Karpas-422 (cell line): ENCODE measurements around the gene TXN. TPM values are rescaled to one million over a fixed set of nuclear protein-coding genes. Genes with fewer than 3 reads are reported as not detected.

Experiments
- DNase-seq: peaks from one replicate; pipeline ENCODE4 v3.0.0-alpha.2; 2015
- H2AFZ ChIP-seq: fragments of 200-600 bp; sonication (generic); 2 replicates; pipeline ENCODE4 v1.6.1; 2014; ENCODE audit warnings: antibody characterized with exemption, low read length, mixed read lengths
- H3K27ac ChIP-seq: fragments of 200-600 bp; sonication (generic); 2 replicates; pipeline ENCODE4 v1.5.1; 2014; ENCODE audit warnings: mild to moderate bottlenecking, low read length, moderate library complexity
- H3K27me3 ChIP-seq: fragments of 200-600 bp; sonication (generic); 2 replicates; pipeline ENCODE4 v1.6.1; 2014; ENCODE audit warnings: low read length, mixed read lengths
- H3K36me3 ChIP-seq: fragments of 200-600 bp; sonication (generic); 2 replicates; pipeline ENCODE4 v1.6.1; 2014; ENCODE audit warnings: low read length, mixed read lengths; ENCODE audit not compliant: insufficient read depth
- H3K4me1 ChIP-seq: fragments of 200-600 bp; sonication (generic); 2 replicates; pipeline ENCODE4 v1.6.1; 2014; ENCODE audit warnings: mild to moderate bottlenecking, low read length, mixed read lengths
- H3K4me2 ChIP-seq: fragments of 200-600 bp; sonication (generic); 2 replicates; pipeline ENCODE4 v1.6.1; 2014; ENCODE audit warnings: low read length, low read depth, mild to moderate bottlenecking; ENCODE audit not compliant: poor library complexity, severe bottlenecking
- H3K4me3 ChIP-seq: fragments of 200-600 bp; sonication (generic); 2 replicates; pipeline ENCODE4 v1.5.1; 2014; ENCODE audit warnings: mild to moderate bottlenecking, antibody characterized with exemption, low read length, mixed read lengths
- H3K79me2 ChIP-seq: fragments of 200-600 bp; sonication (generic); 2 replicates; pipeline ENCODE4 v1.6.1; 2014; ENCODE audit warnings: mild to moderate bottlenecking, low read length, mixed read lengths
- H3K9ac ChIP-seq: fragments of 200-600 bp; sonication (generic); 2 replicates; pipeline ENCODE4 v1.6.0; 2014; ENCODE audit warnings: low read length
- H3K9me2 ChIP-seq: fragments of 200-600 bp; sonication (generic), shearing (Covaris generic); replicated peaks from 2 replicates; pipeline ENCODE4 v1.6.0; 2014; ENCODE audit warnings: mild to moderate bottlenecking, low read length, moderate library complexity; ENCODE audit not compliant: insufficient read depth
- H3K9me3 ChIP-seq: fragments of 300-700, 200-600 bp; sonication (generic); 2 replicates; pipeline ENCODE4 v1.6.1; 2014; ENCODE audit warnings: low read length, mixed read lengths
- H4K20me1 ChIP-seq: fragments of 200-600 bp; sonication (generic); 2 replicates; pipeline ENCODE4 v1.6.1; 2014; ENCODE audit warnings: mild to moderate bottlenecking, antibody characterized with exemption, low read length, low read depth; ENCODE audit not compliant: insufficient read depth
- total RNA-seq: library from RNA; depleted of rRNA; stranded (reverse); fragments of >200 nt; shearing (Covaris generic); gene quantifications from 2 replicates; pipeline ENCODE4 v1.2.3, GENCODE V29; 2014; ENCODE audit warnings: low replicate concordance; rRNA removed

Gene TXN
- 155 and 292 TPM in 2 replicates for total RNA-seq

DNA sequence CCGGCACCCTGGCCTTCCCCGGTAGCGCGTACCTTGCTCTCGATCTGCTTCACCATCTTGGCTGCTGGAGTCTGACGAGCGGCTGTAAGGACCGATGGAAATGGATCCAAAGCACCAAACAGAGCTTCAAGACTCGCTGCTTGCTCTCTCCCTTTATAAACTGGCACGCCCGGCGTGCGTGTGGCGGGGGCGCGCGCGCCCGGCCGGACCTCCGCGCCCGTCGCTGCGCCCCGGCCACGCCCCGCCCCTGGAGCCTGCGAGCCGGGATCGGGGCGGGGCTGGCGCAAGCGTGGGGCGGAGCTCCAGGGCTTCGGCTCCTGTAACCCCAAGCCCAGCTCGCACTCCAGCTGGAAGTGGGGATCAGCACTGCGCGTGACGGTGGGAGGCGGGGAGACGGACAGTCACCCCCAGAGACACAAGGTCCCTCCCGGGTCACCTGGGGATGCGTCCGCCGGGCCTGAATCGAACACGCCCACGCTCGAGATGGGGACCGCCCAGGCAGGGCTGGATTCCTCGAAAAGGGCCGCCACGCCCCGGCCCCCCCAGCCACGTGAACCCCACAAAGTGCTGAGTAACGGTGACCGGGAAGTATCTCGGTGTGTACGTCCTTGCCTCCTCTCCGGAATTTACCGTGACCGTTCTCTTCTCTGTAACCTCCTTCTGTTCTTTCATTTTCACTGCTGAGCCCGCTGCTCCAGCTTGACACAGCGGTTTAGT, at the start of gene TXN:
TXN (minus strand) TSS at position 128 of the 717 bp plus-strand sequence; CDS start at position 56, 72 bp downstream.
- Histone ChIP-seq H3K9ac (peak within 1 kb of the TSS; percentile 96), H4K20me1 (peaks cover 37% of the 10 kb centered on the region), H3K4me1 (peaks cover 27% of the 10 kb centered on the region), H3K9me3 (no peaks in the 10 kb centered on the region), H3K27me3 (no peaks in the 10 kb centered on the region), H3K27ac (peak within 1 kb of the TSS; percentile 61), H3K9me2 (no peaks in the 10 kb centered on the region), H3K79me2 (peaks cover 48% of the 10 kb centered on the region), H3K4me3 (peak within 1 kb of the TSS; percentile 97), H2AFZ (peak within 1 kb of the TSS; percentile 85), H3K4me2 (peak within 1 kb of the TSS; percentile 74), H3K36me3 (peaks cover 10% of the 10 kb centered on the region; the same call in 1 of the 2 replicates)
- peak; percentile 96 for DNase-seq

DNA sequence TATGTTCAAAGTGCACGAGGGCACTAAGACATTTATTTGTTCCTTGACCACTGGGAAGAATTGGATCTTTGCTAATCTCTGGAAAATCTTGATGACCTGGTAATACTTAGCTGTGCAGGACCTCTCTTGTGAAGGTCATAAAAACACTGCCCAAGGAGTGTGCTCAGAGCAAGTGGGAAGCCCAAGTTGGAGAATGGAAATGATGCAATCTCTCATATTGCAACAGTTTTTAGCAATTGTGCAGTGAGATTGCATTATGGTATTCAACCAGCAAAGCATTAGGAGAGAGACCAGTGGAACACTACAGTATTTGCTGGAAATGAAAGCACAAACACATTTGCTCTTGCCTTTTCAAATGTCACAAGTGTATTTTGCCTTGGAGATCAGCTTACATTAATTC, 46.8 kb upstream of the TXN start:
- Histone ChIP-seq H3K4me1 (no peaks in the 10 kb centered on the region), H3K27ac (no peak overlapping the region), H3K4me3 (no peak overlapping the region), H4K20me1 (no peaks in the 10 kb centered on the region), H3K27me3 (no peaks in the 10 kb centered on the region), H3K4me2 (no peak overlapping the region), H3K9ac (no peak overlapping the region), H3K9me3 (no peaks in the 10 kb centered on the region), H3K36me3 (no peaks in the 10 kb centered on the region), H3K9me2 (no peaks in the 10 kb centered on the region), H2AFZ (no peak overlapping the region), H3K79me2 (no peaks in the 10 kb centered on the region)
- DNase-seq = no peak

DNA sequence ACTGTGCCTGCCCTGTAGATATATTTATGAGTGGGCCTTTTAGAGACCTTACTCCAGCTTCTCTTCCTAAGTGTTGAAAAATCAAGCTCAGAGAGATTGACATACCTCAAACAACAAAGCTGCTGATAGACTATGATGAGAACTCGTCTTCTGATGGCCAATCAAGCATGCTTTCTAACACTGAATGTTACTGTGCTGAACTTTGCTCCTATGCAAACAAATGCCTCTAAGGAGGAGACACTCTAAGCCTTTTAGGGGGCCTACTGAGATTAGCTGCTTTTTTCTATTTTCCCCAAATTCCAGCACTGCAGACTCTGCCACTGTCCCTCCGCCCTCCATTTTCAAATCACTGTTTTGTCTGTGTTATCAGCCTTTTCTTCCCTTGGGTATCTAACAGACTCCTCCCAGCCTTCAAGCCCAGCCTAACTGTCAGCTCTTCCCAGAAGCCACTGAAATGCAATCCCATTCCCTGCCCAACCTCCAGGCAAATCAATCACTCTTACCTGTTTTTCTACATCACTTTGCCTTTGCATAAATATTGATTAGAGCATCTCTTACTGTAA, 41.8 kb upstream of the TXN start:
- no peak for DNase-seq
- Histone ChIP-seq H3K4me2 (no peak overlapping the region), H3K79me2 (no peaks in the 10 kb centered on the region), H3K27ac (no peak overlapping the region), H3K9me2 (no peaks in the 10 kb centered on the region), H3K9me3 (no peaks in the 10 kb centered on the region), H3K9ac (no peak overlapping the region), H3K36me3 (no peaks in the 10 kb centered on the region), H4K20me1 (no peaks in the 10 kb centered on the region), H3K4me1 (no peaks in the 10 kb centered on the region), H3K4me3 (no peak overlapping the region), H2AFZ (no peak overlapping the region), H3K27me3 (no peaks in the 10 kb centered on the region)

DNA sequence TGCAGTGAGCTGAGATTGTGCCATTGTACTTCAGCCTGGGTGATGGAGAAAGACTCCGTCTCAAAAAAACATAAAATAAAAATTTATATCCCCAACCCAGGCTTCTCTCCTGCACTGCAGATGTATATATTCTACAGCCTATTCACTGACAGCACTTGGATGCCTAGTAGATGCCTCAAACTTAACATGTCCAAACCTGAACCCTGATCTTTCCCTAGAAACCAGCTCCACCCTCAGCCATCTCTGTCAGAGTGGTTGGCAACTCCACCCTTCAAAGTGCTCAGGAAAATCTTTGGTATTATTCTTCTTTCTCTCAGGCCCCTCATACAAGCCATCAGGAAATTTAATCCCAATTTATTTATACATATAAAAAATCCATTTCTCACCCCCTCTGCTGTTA, 36.9 kb upstream of the TXN start:
- Histone ChIP-seq H3K79me2 (no peaks in the 10 kb centered on the region), H3K9me3 (no peaks in the 10 kb centered on the region), H3K4me3 (no peak overlapping the region), H2AFZ (no peak overlapping the region), H3K4me1 (no peaks in the 10 kb centered on the region), H3K27ac (no peak overlapping the region), H3K36me3 (no peaks in the 10 kb centered on the region), H4K20me1 (no peaks in the 10 kb centered on the region), H3K9me2 (no peaks in the 10 kb centered on the region), H3K27me3 (no peaks in the 10 kb centered on the region), H3K4me2 (no peak overlapping the region), H3K9ac (no peak overlapping the region)
- no peak for DNase-seq

- Histone ChIP-seq H3K36me3 (no peaks in the 10 kb centered on the region), H3K9me3 (no peaks in the 10 kb centered on the region), H3K4me1 (no peaks in the 10 kb centered on the region), H4K20me1 (no peaks in the 10 kb centered on the region), H3K27ac (no peak overlapping the region), H3K4me2 (no peak overlapping the region), H3K27me3 (no peaks in the 10 kb centered on the region), H3K79me2 (no peaks in the 10 kb centered on the region), H2AFZ (no peak overlapping the region), H3K9me2 (no peaks in the 10 kb centered on the region), H3K4me3 (no peak overlapping the region), H3K9ac (no peak overlapping the region)
- DNase-seq = no peak
Measured at GRCh38 chr9:110291921-110292557, 35.7 kb upstream of the TXN start.

- Histone ChIP-seq H3K36me3 (no peaks in the 10 kb centered on the region), H3K27me3 (no peaks in the 10 kb centered on the region), H3K9me2 (no peaks in the 10 kb centered on the region), H3K4me3 (no peak overlapping the region), H3K27ac (no peak overlapping the region), H2AFZ (no peak overlapping the region), H3K79me2 (no peaks in the 10 kb centered on the region), H3K9me3 (no peaks in the 10 kb centered on the region), H3K4me2 (no peak overlapping the region), H4K20me1 (no peaks in the 10 kb centered on the region), H3K9ac (no peak overlapping the region), H3K4me1 (no peaks in the 10 kb centered on the region)
- no peak for DNase-seq
Measured at GRCh38 chr9:110290001-110290400, 33.7 kb upstream of the TXN start.

DNA sequence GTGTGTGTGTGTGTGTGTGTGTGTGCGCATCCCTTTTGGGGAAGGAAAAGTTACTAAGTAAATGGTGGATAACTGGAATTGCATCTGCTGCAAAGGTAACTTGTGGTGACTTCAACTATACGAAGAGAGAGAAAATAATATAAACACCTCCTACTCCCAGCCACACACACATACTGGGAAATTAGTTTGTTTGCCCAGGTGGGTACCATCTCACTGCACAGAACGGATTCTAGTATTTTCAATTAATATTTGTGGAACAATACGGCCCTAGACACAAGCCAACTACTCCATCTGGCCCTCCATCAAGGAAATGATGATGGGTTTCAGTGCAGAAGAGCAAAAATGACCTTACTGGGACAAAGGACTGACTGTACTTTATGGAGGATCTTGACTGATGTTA, 32.2 kb upstream of the TXN start:
- Histone ChIP-seq H3K4me1 (no peaks in the 10 kb centered on the region), H3K4me3 (no peak overlapping the region), H2AFZ (no peak overlapping the region), H3K36me3 (no peaks in the 10 kb centered on the region), H3K4me2 (no peak overlapping the region), H3K9me3 (no peaks in the 10 kb centered on the region), H3K9ac (no peak overlapping the region), H4K20me1 (no peaks in the 10 kb centered on the region), H3K27ac (no peak overlapping the region), H3K27me3 (no peaks in the 10 kb centered on the region), H3K9me2 (no peaks in the 10 kb centered on the region), H3K79me2 (no peaks in the 10 kb centered on the region)
- no peak for DNase-seq

- Histone ChIP-seq H3K4me2 (no peak overlapping the region), H3K4me3 (no peak overlapping the region), H3K27ac (no peak overlapping the region), H3K79me2 (no peaks in the 10 kb centered on the region), H3K4me1 (no peaks in the 10 kb centered on the region), H2AFZ (no peak overlapping the region), H4K20me1 (no peaks in the 10 kb centered on the region), H3K36me3 (no peaks in the 10 kb centered on the region), H3K9me2 (no peaks in the 10 kb centered on the region), H3K9ac (no peak overlapping the region), H3K27me3 (no peaks in the 10 kb centered on the region), H3K9me3 (no peaks in the 10 kb centered on the region)
- no peak for DNase-seq
Measured at GRCh38 chr9:110287289-110287680, 31.0 kb upstream of the TXN start.
